Ureter (tissue), 1 donor: ENCODE results near the gene MIEN1. TPM values are rescaled to one million over a fixed set of nuclear protein-coding genes. Genes with fewer than 3 reads are reported as not detected.
A peak's percentile ranks its signal among the peaks of the same experiment; 100 is the strongest.
"Not testable (repeated sequence)": the region's sequence is repeated elsewhere in the genome, so short reads cannot be mapped to it uniquely, and the experiment has no call there.

Source experiments
- DNase-seq: peaks from one replicate; pipeline ENCODE4 v3.0.0-alpha.2; 2020; ENCODE audit warnings: low spot score
- total RNA-seq: library from RNA; stranded (reverse); gene quantifications from one replicate; pipeline ENCODE4 v1.2.4, GENCODE V29; 2023
- donor health status: DM: yes; HTN: yes; CAD: no.

The MIEN1 gene
- total RNA-seq, 1 donor from 2014 or later: 49.2 TPM

DNA sequence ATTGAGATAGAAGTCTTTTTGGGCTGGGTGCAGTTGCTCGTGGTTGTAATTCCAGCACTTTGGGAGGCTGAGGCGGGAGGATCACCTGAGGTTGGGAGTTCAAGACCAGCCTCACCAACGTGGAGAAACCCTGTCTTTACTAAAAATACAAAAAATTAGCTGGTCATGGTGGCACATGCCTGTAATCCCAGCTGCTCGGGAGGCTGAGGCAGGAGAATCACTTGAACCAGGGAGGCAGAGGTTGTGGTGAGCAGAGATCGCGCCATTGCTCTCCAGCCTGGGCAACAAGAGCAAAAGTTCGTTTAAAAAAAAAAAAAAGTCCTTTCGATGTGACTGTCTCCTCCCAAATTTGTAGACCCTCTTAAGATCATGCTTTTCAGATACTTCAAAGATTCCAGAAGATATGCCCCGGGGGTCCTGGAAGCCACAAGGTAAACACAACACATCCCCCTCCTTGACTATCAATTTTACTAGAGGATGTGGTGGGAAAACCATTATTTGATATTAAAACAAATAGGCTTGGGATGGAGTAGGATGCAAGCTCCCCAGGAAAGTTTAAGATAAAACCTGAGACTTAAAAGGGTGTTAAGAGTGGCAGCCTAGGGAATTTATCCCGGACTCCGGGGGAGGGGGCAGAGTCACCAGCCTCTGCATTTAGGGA is 31.0 kb downstream of the MIEN1 start:
- DNase-seq: not testable (repeated sequence)

DNA sequence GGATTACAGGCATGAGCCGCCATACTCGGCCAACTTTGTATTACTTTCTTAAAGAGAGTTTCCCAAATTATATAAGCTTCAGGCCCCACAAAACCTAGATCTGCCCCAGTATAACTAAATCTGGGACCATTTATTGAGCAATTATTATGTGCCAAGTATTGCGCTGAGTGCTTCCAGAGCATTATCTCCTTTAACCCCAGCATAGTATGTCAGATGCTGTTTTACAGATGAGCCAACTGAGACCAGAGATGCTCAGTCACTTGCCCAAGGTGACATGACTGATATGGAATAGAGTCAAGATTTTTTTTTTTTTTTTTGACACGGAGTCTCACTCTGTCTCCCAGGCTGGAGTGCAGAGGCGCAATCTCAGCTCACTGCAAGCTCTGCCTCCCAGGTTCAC is 32.4 kb downstream of the MIEN1 start:
- DNase-seq: no peak

DNA sequence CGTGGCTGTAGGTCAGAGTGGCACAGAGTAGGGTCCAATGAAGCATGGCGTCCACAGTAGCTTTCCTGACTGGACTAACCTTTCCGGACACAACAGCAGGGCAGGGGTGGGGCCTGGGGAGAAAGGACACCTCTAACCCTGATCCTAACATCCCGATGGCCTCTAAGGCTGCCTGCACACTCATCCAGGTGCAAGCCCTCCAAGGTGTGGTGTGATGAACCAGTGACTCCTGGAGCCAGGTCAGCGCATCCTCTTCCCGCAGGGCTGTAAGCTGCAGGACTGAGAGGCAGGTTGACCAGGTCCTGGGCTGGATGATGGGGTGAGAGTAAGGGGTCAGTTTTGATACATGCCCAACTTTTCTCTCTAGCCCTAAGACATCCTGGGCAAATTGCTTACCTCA is 33.6 kb downstream of the MIEN1 start:
- DNase-seq: no peak

DNA sequence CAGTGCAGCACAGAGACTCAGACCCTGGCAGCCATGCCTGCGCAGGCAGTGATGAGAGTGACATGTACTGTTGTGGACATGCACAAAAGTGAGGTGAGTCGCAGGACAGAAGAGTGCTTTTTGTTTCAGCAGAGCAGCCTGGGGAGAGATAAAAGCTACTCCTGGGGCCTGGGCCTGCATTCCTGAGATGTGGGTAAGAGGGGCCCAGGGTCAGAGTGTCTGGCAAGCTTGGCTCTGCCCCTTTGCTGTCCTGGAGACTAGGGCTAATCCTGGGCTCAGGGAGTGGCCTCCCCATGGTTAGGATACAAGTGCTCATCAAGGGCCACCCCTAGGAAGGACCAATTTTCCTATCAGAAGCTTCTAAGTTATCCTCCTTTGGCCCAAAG is 35.2 kb downstream of the MIEN1 start:
- DNase-seq: no peak

DNA sequence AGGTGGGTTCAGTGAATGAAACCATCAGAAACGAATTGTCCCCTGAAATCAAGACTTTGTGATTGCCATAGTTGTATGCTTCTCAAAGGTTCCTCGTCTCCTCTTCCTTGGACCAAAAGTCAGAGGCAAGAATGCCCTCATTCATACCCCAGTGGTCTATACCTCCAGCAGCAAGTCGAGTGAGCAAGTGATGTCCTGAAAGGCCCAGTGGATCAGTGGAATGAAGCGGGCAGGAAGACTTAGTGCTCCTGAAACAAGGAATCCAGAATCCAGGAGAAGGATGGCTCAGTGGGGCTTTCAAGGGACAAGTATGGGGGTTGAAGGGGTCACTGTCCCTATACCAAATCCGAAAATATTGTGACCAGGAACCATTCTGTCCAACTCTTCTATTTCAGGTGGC is 35.7 kb downstream of the MIEN1 start:
- no peak for DNase-seq

DNA sequence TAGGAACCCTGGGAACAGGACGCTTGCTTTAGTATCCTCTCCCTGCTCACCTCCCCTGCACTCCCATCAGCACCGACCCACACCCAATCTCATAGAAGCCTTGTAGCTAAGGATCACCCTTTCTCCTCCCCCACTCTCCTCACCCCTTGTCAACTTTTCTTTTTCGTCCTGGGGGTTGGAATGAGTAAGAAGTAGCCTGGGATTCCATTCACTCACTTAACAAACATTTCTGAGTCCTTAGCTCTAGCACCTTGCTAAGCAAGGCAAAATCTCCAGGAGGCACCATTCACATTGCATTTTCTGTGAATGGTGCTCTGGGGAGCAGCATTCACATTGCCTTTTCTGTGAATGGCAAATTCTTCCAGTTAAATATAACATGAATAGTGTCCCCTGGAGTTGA is 41.4 kb downstream of the MIEN1 start:
- DNase-seq: no peak

DNA sequence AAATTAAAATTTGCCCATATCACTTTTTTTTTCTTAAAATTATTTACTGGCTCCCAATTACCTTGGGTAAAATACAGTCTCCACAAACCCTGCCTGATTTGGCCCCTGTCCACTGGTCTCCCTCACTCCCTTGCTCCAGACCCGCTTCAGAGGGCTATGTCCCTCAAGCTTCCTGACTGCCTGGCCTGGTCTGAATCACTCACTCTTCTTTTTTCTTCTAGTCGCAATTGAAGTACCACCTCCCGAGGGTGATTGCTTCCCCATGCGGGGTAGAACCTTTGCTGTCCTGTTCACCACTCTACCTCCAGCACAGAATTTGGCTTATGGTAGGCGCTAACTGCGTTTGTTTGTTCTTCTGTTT is 41.9 kb downstream of the MIEN1 start:
- no peak for DNase-seq

DNA sequence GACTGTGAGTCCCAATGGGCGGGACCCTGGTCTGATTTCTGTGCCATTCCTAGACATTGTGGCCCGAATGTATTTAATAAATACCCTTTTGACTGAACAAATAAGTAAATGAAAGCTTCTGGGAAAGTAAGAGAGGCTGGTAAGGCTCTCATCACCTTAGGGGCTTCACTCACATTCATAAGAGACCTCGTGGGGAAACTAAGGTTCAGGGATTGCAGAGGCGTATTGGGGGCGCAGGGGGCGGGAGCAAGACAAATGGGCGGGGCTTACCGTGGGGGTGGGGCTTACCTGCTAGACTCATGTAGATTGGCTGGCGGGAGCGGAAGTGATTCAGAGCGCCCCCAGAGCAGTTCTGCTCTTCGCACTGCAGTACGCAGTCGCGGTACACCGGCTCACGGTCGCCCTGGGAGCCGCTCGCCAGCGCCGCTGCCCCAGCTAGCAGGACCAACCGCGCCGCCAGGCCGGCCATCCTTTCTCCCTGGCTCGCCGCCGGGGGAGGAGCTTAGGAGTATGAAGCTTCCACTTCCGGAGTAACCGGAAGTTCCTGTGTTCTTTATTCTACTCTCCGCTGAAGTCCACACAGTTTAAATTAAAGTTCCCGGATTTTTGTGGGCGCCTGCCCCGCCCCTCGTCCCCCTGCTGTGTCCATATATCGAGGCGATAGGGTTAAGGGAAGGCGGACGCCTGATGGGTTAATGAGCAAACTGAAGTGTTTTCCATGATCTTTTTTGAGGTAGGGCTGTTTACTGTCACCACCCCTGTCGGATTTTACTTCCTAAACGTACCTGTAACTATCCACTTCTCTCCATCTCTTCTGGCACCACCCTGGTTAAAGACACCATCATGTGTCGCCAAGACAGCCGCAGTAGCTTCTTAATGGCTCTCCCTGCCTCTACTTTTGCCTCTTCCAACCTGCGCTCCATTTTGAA is 42.5 kb downstream of the MIEN1 start, which contains the start of gene PGAP3:
Gene PGAP3, minus strand, starts transcription at position 512 of the 929 bp plus-strand sequence. Its CDS starts 43 bp downstream, at position 469.
- peak; percentile 91 for DNase-seq

DNA sequence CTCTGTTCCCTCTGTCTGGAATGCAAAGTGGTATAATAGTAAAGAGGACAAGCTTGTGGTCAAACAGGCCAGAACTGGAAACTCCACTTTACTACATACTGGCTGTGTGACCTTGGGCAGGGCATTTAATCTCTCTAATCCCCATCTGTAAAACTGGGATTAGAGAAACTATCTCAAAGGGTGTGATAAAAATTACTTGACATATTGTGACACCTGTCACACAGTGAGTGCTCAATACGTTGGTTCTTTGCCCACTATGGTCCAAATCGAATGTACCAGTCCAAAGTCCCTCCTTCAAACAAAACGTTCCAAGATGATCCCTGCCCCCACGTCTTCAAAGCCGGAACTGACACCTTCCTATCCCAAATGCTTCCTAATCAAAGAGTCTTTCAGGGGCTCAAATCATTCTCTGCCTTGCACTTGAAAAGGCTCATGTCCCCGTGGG is 43.2 kb downstream of the MIEN1 start:
- DNase-seq: no peak

DNA sequence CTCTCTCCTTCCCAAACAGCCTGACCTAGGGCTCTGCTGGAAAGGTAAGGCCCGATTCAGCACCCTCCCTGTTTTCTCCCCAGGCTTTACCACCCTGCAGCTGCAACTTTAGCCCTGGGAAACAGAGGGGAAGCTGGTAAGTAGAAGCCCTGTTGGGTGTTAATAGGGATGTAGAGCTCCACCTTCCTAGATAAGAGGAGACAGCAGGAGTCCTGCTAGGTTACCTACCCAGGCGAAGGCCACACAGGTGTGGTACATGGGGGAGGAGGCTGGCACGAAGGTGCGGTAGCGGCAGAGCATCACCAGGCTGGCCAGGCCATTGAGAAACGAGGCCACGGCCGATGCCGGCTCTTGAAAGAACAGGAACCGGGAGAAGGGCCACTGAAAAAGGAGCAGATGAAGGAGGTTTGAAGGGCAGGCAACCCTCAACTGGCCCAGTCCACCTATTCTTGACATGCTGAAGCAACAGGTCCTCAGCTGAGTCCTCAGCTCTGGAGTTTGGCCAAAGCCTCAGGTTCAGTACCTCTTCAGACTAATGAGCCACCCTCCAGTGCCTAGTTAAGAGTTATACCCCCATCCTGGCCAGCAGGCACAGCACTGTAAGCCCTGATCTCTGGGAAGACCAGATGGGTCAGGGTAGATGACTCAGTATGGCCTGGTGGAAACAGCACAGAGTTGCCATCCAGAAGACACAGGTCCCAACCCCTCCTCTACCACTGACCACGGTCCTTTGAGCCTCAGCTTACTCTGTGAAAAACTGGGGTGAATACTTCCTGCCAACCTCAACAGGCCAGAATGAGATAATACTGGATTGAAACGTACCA is 45.8 kb downstream of the MIEN1 start:
- DNase-seq: no peak

DNA sequence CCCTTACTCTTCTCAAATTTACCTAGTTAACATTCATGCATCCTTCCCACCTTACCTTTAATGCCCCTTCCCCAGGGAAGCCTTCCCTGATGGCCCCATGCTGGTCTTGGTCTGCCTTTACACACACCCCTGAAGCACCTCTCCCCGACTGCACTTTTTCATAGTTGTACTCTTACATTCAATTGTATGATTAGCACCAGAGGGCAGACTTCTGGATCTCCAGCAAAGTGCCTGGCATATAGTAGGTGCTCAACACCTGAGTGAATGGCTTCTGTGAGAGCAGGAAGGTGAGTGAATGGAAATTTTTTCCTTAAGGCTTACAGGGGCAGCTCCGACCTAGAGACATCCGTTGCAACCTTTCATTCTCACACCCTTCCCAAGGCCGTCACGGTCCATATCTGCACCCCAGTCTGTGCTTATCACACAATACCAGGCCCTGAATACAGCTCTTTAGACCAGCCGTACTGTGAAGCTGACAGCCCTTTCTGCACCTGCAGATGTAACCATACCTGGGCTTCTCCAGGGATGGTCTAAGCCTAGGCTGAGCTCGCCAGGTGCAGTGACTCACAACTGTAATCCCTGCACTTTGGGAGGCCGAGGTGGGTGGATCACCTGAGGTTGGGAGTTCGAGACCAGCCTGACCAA is 46.9 kb downstream of the MIEN1 start:
- DNase-seq: no peak

DNA sequence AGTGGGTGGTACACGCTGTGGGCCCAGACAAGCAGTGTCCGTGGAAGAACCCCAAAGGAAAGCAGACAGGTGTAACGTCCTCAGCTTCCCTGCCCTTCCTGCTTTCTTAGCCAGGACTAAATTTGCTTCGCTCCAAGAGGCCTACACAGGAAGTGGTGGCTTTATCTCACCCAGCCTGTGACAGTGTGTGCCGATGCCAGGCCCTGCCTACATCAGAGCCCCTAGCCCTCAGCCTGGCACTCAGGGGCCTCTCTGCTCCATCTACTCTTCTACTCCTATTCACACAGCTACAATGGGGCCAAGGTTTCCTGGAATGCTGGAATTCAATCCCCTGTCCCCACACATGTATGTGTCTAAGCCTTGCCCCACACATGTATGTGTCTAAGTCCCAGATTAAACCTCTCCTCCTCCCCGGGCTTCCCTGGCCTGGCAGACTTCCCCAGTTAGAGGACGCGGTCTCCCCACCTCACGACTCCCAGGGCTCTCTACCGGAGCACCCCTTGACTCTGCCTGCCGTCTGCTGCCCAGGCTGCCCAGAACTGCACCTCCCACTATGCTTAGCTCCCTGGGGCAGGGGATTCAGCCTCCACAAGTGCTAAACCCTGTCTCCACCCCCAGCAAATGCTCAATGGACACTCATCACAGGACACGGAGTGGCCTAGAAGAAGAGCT is 50.7 kb downstream of the MIEN1 start:
- DNase-seq: no peak

Other genes starting within 250 kb of the MIEN1 start
- gene NEUROD2, start 122.6 kb downstream of the MIEN1 start, total RNA-seq: not detected
- gene PPP1R1B, start 103.6 kb downstream of the MIEN1 start, total RNA-seq: 40.4 TPM
- 64.4 TPM for gene STARD3, start 93.4 kb downstream of the MIEN1 start, total RNA-seq
- gene TCAP, start 65.2 kb downstream of the MIEN1 start, total RNA-seq: 0.81 TPM
- gene PNMT, start 62.1 kb downstream of the MIEN1 start, total RNA-seq: 7.1 TPM
- 56.9 TPM for gene PGAP3, start 42.5 kb downstream of the MIEN1 start, total RNA-seq
- gene ERBB2, start 30.5 kb downstream of the MIEN1 start, total RNA-seq: 278 TPM
- gene GRB7, start 7.4 kb upstream of the MIEN1 start, total RNA-seq: 37.4 TPM
- 24.3 TPM for gene IKZF3, start 133.8 kb upstream of the MIEN1 start, total RNA-seq
- gene ZPBP2, start 137.7 kb upstream of the MIEN1 start, total RNA-seq: not detected
- 57.7 TPM for gene GSDMB, start 188.1 kb upstream of the MIEN1 start, total RNA-seq
- gene ORMDL3, start 197.1 kb upstream of the MIEN1 start, total RNA-seq: 147 TPM
- gene LRRC3C, start 197.2 kb upstream of the MIEN1 start, total RNA-seq: not detected
- gene GSDMA, start 232.5 kb upstream of the MIEN1 start, total RNA-seq: 2.4 TPM